ENCODE measurements around the gene SNAP47.

Gene SNAP47

DNA sequence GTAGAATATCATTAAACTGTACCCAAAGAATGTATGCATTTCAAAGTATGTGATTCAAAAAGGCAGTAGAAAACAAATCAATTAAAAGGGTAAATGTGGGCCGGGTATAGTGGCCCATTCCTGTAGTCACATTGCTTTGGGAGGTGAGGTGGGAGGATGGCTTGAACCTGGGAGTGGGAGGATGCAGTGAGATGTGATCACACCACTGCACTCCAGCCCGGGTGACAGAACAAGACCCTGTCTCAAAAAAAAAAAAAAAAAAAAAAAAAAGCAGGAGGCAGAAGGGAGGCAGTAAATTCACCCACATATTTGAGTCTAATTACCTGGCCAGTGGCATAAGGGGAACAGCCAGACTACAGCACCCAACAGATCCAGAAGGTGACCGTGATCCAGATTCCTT lies 62.4 kb downstream of the SNAP47 start:
- no peak for DNase-seq (ENCODE audit: low read depth)

DNA sequence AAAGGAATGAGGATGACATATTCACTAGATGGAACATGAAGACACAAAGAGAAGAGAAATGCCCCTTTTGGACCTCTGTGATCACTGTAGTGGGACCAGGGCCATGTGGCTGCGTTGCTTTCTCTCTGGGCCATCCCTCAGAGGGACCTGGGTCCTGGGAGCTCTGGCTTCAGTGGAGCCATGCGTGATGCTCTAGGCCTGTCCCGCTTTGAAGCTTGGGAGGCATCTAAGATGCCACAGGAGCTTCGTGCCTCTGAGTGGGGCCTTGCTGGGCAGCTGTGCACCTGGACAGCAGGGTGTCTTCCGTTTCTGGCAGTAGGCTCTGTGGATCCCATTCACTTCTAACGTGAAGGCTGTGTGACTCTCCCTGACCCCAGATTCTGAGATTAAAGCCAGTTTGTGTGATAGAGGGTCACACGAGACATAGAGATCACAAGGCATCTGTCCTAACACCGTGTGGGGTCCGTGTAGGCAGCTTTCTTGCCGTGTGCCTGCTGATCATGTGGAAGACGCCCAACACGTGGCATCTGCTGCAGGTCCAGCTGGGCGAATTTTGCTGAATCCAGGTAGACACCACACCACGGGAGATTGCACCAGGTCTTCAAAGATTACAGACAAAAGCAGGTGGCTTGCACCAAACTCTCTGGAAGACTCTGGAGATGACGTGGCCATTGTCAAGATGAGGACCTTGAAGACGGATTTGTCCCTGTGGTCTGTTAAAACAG lies 63.0 kb downstream of the SNAP47 start:
- DNase-seq (ENCODE audit: low read depth): no peak

DNA sequence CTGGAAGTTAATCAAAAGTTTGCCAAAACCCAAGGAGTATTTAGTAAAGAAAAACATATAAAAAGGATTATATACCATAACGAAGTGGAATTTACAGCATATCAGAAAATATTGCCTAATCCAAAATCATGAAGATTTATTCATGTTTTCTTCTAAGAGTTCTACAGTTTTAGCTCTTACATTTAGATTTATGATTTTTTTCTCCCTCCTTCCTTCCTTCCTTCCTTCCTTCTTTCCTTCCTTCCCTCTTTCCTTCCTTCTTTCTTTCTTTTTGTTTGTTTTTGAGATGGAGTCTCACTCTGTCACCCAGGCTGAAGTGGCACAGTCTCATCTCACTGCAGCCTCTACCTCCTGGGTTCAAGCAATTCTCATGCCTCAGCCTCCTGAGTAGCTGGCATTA lies 64.5 kb downstream of the SNAP47 start:
- DNase-seq (ENCODE audit: low read depth): no peak

DNA sequence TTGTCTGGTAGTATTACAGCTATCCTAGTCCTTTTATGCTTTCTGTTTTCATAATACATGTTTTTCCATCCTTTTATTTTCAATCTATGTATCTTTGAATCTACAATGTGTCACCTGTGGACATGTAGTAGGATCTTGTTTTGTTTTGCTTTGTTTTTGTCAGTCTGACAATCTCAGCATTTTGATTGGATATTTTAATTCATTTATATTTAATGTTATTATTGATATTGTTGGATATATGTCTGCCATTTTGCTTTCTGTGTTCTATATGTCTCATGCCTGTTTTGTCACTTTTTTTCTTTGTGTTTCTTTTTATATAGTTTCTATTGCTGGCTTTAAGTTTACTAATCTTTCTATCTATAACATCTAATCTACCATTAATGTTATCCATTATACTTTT lies 68.7 kb downstream of the SNAP47 start:
- DNase-seq (ENCODE audit: low read depth): no peak

DNA sequence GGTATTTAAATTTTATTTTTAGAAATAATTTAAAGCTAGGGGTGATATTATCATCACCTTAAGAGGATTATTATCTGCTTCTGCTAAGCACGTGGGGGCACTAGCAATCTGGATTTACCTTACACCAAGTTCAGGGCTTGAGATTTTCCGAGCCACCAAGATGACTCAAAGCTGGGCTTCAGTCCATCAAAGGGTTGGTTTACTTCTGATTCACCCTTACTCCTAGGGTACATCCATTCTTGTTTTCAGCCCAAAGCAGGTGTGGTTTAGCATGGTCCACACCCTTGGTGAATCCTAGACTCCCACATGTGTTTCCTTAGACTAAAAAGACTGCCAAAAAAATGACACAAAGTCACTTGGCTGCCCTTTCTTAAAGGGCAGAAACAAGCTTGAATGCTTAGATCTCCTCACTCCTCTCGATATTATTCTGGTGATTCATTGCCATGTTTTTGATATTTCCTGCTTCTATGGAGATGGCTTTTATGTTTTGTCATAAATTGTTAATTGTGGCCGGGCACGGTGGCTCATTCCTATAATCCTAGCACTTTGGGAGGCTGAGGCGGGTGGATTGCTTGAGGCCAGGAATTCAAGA lies 70.5 kb downstream of the SNAP47 start:
- DNase-seq (ENCODE audit: low read depth): no peak

DNA sequence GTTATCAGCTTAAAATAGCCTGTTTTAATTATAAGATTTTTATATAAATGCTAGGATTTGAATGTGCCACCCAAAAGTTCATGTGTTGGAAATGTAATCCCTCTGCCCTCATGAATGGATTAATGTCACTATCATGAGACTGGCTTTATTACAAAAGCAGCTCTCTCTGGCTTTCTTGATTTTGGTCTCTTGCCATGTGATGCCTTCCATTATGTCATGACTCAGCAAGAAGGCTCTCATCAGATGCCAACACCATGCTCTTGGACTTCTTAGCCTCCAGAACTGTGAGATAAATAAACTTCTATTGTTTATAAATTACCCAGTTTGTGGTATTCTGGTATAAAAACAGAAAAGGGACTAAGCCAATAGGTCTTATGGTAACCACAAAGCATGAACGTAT lies 73.3 kb downstream of the SNAP47 start:
- DNase-seq (ENCODE audit: low read depth): no peak

DNA sequence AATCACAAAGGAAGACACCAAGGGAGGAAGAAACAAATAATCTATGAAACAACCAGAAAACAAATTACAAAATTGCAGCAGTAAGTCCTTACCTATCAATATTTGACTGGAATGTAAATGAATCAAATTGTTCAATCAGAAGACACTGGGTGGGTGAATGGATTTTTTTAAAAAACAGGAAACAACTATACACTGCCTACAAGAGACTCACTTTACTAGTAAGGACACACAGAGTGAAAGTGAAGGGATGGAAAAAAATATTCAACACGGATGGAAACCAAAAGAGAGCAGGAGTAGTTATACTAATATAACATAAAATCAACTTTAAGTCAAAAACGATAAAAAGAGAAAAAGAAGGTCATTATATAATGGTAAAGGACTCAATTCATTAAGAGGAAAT lies 73.8 kb downstream of the SNAP47 start:
- no peak for DNase-seq (ENCODE audit: low read depth)

DNA sequence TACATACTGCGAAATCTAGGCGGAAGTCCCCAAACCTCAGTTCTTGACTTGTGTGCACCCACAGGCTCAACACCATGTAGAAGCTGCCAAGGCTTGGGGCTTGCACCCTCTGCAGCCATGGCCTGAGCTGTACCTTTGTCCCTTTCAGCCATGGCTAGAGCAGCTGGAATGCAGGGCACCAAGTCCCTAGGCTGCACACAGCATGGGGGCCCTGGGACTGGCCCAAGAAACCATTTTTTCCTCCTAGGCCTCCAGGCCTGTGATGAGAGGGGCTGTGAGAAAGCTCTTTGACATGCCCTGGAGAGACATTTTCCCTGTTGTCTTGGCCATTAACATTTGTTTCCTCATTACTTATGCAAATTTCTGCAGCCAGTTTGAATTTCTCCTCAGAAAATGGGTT lies 78.7 kb downstream of the SNAP47 start:
- DNase-seq (ENCODE audit: low read depth): no peak

DNA sequence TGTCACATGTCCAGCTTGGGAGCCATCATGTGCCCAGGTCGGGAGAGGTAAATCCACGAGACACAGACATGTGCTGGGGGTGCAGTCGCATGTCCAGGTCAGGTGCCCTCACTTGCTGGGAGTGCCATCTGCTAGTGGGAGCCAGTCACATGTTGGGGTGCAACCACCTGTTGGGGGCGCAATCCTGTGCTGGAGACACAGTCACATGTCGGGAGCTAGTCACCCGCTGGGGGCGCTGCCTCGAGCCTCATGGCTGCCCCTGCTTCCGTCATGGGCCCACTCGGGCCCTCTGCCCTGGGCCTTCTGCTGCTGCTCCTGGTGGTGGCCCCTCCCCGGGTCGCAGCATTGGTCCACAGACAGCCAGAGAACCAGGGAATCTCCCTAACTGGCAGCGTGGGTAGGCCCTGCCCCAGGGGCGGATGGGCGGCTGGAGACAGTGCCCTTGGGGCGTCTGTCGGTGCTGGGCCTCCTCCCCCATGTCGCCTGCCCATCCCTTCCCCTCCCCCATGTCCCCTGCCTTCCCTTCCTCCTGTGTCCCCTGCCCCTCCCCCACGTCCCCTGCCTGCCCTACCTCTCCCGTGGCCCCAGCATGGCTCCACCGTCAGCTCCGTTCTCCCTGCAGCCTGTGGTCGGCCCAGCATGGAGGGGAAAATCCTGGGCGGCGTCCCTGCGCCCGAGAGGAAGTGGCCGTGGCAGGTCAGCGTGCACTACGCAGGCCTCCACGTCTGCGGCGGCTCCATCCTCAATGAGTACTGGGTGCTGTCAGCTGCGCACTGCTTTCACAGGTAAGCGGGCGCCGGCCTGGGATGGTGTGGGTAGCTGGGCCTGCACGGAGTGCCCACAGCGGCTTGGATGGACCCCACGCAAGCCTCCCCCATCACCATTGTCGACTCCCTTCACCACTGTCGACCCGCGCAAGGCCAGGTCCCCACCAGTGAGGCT lies 80.5 kb downstream of the SNAP47 start, which contains the start of gene PRSS38:
PRSS38 (plus strand) TSS at position 208 of the 942 bp plus-strand sequence; CDS start at position 250, 42 bp downstream.
- DNase-seq (ENCODE audit: low read depth): no peak

DNA sequence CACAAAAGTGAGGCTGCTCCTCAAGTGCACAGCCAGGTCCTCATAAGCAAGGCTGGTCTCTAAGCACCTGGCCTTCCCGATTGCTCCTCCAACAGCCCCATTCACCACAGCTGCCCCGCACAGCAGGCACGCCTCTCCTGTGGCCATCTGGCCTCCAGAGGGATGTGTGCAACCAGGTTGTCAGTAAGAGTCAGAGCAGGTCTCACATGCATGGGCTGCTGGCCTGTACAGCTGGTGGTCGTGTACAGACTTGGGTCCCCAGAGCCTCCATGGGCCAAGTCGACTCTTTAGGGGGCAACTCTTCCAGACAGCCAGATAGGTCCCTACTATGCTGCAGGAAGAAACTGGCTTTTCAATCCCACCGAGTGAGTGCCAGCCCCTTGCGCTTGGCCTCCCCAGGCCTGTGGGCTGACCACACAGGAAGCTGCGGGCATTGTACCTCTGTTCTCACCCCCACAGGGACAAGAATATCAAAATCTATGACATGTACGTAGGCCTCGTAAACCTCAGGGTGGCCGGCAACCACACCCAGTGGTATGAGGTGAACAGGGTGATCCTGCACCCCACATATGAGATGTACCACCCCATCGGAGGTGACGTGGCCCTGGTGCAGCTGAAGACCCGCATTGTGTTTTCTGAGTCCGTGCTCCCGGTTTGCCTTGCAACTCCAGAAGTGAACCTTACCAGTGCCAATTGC lies 81.7 kb downstream of the SNAP47 start:
- DNase-seq (ENCODE audit: low read depth): no peak

DNA sequence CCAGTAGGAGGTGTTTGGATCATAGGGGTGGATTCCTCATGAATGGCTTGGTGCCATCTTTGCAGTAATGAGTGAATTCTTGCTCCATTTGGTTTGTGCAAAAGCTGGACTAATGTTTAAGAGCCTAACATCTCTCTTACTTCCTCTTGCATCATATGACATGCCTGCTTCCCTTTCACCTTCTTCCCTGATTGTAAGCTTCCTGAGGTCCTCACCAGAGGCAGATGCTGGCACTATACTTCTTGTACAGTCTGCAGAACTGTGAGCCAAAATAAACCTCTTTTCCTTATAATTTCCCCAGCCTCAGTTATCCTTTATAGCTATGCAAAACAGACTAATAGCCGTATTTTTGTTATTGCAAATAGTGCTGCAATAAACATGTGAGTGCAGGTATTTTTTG lies 88.3 kb downstream of the SNAP47 start:
- no peak for DNase-seq (ENCODE audit: low read depth)

DNA sequence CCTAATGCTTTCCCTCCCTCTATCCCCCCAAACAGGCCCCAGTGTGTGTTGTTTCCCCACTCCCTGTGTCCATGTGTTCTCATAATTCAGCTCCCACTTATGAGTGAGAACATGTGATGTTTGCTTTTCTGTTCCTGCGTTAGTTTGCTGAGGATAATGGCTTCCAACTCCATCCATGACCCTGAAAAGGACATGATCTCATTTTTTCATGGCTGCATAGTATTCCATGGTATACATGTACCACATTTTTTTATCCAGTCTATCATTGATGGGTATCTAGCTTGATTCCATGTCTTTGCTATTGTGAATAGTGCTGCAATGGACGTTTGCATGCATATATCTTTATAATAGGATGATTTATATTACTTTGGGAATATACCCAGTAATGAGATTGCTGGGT lies 89.0 kb downstream of the SNAP47 start:
- DNase-seq (ENCODE audit: low read depth): no peak

DNA sequence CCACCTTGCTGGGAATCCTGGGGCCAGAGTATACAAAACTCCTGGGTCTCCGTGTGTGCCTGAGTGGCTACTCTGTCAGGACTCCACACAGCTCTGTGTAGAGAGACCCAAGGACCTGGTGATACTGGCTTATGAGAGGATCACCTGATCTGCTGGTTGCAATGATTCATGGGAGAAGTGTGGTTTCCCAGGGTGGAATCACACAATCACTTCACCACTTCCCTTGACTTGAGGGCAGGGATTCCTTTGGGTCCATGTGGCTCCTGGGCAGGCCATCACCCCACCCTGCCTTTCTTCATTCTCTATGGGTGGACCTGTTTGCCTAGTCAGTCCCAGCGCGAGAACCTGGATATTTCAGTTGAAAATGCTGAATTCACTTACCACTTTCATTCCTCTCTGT lies 93.6 kb downstream of the SNAP47 start:
- DNase-seq (ENCODE audit: low read depth): no peak

All from activated T-helper 1 cell treated with Interleukin-2 at 50 U/mL for 16 hours (primary cell).